GM12864 (cell line): Measurements from ENCODE around the gene CLDN16.

ENCODE experiments used
- DNase-seq: peaks from one replicate; pipeline ENCODE4 v3.0.0-alpha.2; 2011; ENCODE audit warnings: low read depth
- H3K4me3 ChIP-seq: 2 replicates; pipeline ENCODE4 v1.5.1; 2011; ENCODE audit warnings: mild to moderate bottlenecking, low read depth, low read length, control low read depth
- CTCF ChIP-seq: IDR thresholded peaks from 2 replicates; pipeline ENCODE4 v1.5.1; 2011; ENCODE audit warnings: low read depth, mild to moderate bottlenecking, moderate library complexity, low read length, control low read depth, inconsistent platforms; ENCODE audit errors: missing control alignments

The CLDN16 gene

GRCh38 chr3:190443257-190443656, 55.3 kb downstream of the CLDN16 start:
- H3K4me3 ChIP-seq = no peak overlapping the region
- no peak for DNase-seq
- no peak for TF ChIP-seq CTCF

- no peak overlapping the region for H3K4me3 ChIP-seq
- DNase-seq = no peak
- TF ChIP-seq CTCF = no peak
Observed at GRCh38 chr3:190444006-190444405, 56.0 kb downstream of the CLDN16 start.

- H3K4me3 ChIP-seq = no peak overlapping the region
- DNase-seq = no peak
- TF ChIP-seq CTCF = no peak
Observed at GRCh38 chr3:190444576-190445145, 56.7 kb downstream of the CLDN16 start.

- no peak for TF ChIP-seq CTCF
- H3K4me3 ChIP-seq = no peak overlapping the region
- no peak for DNase-seq
Observed at GRCh38 chr3:190446573-190447279, 58.8 kb downstream of the CLDN16 start.

GRCh38 chr3:190448256-190448655, 60.3 kb downstream of the CLDN16 start:
- DNase-seq = no peak
- TF ChIP-seq CTCF = no peak
- H3K4me3 ChIP-seq = no peak overlapping the region

GRCh38 chr3:190449801-190450200, 61.8 kb downstream of the CLDN16 start, which contains the start of gene TMEM207:
Gene TMEM207, minus strand, starts transcription at chr3:190449901. Its CDS starts 92 bp downstream, at chr3:190449809.
- no peak within 1 kb of the TSS for H3K4me3 ChIP-seq
- DNase-seq = no peak

More at GRCh38 chr3:190449801-190450200, 61.8 kb downstream of the CLDN16 start, which contains the start of gene TMEM207:
- no peak for TF ChIP-seq CTCF
